Stimulated activated effector memory CD8-positive, alpha-beta T cell treated with anti-CD3 and anti-CD28 coated beads, Interleukin-12 subunit alpha, Interleukin-12 subunit beta, amount 100 ng/mL, for 72 hours (primary cell): Measurements from ENCODE around the gene CTSZ.
"Not testable (repeated sequence)": the region's sequence is repeated elsewhere in the genome, so short reads cannot be mapped to it uniquely, and the experiment has no call there.

Source experiments
- ATAC-seq: fragments of 150-1000 bp; cut with Tn5 transposase; 2 replicates; pipeline ENCODE4 v1.10.0; 2021
- DNase-seq, 2 donors: peaks; one replicate each; pipeline ENCODE4 v3.0.0; 2021 to 2022; ENCODE audit warnings: low spot score in 2 of 2
- H3K27ac Mint-ChIP-seq: one replicate; pipeline ENCODE4 v1.8.0; 2022; ENCODE audit warnings: mild to moderate bottlenecking, mixed read lengths
- H3K36me3 Mint-ChIP-seq: one replicate; pipeline ENCODE4 v1.8.0; 2022; ENCODE audit warnings: mild to moderate bottlenecking, mixed read lengths
- H3K4me1 Mint-ChIP-seq: one replicate; pipeline ENCODE4 v1.8.0; 2022; ENCODE audit warnings: mixed read lengths
- H3K4me3 Mint-ChIP-seq: one replicate; pipeline ENCODE4 v1.8.0; 2022; ENCODE audit warnings: mild to moderate bottlenecking, mixed read lengths
- H3K9me3 Mint-ChIP-seq: one replicate; pipeline ENCODE4 v1.8.0; 2022; ENCODE audit warnings: mixed read lengths

The CTSZ gene

DNA sequence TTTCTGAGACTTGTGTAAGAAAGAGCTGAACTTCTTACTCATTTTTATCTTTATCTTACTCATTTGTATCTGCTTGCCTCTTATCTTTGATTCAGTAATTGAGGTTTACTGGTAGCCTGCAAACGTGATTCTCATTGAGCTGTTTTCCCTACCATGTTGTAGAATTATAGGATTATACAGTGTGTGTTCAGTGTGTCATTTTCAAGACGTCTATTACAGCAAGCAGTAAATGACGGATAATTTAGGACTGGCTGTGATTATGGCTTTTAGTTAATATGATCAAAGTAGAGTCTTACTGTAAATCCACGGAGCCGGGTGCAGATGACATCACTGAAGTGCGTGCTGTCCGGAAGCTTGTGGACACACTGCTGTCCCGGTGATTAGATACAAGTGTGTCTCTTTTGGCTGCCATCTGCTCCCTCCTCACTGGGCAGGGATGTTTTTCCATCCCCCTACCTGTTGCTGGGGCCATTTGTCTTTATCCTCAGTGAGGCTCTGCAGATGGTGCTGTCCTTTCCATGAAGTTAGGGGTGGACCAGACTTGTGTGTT is 20.0 kb downstream of the CTSZ start:
- peaks cover 47% of the 10 kb centered on the region for H3K4me1 Mint-ChIP-seq
- peak; percentile 61 for ATAC-seq
- peak overlapping the region; percentile 1 for H3K4me3 Mint-ChIP-seq
- peaks cover 96% of the 10 kb centered on the region for H3K36me3 Mint-ChIP-seq
- DNase-seq, result no peak
- H3K9me3 Mint-ChIP-seq, result no peaks in the 10 kb centered on the region
- H3K27ac Mint-ChIP-seq, result peak overlapping the region; percentile 16

DNA sequence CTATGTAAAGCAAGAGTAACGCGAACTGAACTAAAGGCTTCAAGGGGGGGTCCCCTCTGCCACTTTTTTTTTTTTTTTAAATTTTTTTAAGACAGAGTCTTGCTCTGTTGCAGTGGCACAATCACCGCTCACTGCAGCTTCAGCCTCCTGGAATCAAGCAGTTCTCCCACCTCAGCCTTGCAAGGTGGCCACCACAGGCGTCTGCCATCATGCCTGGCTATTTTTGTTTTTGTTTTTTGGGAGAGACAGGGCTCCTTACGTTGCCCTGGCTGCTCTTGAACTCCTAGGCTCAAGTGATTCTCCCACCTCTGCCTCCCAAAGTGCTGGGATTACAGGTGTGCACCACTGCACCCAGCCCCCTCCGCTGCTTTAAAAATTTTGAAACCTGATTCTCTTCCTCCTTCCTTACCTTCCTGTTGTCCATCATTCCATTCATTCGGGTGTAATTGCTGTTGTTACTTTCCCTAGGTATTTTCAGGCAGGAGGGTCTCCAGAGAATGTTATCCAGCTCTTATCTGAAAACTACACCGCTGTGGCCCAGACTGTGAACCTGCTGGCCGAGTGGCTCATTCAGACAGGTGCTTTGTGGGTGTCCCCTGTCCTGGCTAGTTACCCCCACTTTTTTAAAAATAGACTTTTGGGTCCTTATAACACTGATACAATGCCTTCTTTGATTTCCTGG is 20.6 kb downstream of the CTSZ start:
- H3K9me3 Mint-ChIP-seq, result no peaks in the 10 kb centered on the region
- ATAC-seq (no peak), DNase-seq (no peak)
- peak overlapping the region; percentile 1 for H3K4me3 Mint-ChIP-seq
- peaks cover 94% of the 10 kb centered on the region for H3K36me3 Mint-ChIP-seq
- H3K27ac Mint-ChIP-seq, result peak overlapping the region; percentile 16
- H3K4me1 Mint-ChIP-seq, result peaks cover 48% of the 10 kb centered on the region

DNA sequence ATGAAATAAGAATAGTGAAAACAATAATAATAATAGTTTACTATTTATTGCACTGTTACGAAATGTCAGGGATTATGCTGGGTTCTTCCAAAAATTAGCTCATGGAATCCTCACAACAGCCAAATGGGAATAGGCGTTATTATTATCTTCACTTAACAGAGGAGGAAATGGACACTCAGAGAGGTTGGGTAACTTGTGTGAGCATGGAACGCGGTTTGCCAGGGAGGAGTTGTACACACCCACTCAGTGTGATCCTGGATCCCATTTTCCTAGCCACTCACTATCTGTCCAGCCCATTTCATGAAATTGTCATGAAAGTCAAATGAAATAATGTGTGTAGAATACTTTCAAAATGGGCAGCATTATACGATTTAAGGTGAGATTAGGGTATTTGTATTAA is 21.4 kb downstream of the CTSZ start:
- ATAC-seq, result no peak
- Mint-ChIP-seq H3K36me3 (peaks cover 86% of the 10 kb centered on the region), H3K4me3 (no peak overlapping the region), H3K9me3 (no peaks in the 10 kb centered on the region), H3K4me1 (peaks cover 48% of the 10 kb centered on the region), H3K27ac (peak overlapping the region; percentile 16)
- no peak for DNase-seq

DNA sequence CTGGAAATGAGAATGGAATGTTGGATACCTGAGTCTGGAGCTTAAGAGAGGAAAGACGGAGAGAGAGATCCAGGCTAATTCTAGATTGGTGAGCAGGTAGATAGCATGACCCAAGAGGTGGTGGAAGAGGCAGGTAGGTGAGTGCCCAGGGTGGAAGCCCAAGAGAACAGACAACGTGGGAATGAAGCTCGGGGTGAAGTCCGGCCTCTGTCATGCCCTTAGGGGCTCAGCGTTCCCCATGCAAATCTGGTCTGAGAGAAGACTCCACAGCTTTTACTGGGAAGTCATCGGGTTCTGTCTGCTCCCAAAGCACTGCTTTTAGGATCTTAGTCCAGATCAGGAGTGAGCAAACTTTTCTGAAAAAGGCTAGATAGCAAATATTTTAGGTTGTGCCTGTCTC is 22.4 kb downstream of the CTSZ start:
- Mint-ChIP-seq H3K27ac (peak overlapping the region; percentile 45), H3K36me3 (peaks cover 76% of the 10 kb centered on the region), H3K9me3 (no peaks in the 10 kb centered on the region), H3K4me1 (peaks cover 48% of the 10 kb centered on the region), H3K4me3 (peak overlapping the region; percentile 69)
- no peak for DNase-seq
- ATAC-seq, result no peak

DNA sequence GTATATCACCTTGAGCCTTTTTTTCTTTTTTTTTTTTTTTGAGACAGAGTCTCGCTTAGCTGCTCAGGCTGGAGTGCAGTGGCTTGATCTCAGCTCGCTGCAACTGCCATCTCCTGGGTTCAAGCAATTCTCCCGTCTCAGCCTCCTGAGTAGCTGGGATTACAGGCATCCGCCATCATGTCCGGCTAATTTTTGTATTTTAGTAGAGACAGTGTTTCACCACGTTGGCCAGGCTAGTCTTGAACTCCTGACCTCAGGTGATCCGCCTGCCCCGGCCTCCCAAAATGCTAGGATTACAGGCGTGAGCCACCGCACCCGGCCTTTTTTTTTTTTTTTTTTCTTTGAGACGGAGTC is 24.0 kb downstream of the CTSZ start:
- Mint-ChIP-seq H3K27ac (peak overlapping the region; percentile 75), H3K4me1 (peaks cover 47% of the 10 kb centered on the region), H3K4me3 (peak overlapping the region; percentile 69), H3K36me3 (peaks cover 60% of the 10 kb centered on the region)
- not testable (repeated sequence) for H3K9me3 Mint-ChIP-seq, ATAC-seq, DNase-seq

DNA sequence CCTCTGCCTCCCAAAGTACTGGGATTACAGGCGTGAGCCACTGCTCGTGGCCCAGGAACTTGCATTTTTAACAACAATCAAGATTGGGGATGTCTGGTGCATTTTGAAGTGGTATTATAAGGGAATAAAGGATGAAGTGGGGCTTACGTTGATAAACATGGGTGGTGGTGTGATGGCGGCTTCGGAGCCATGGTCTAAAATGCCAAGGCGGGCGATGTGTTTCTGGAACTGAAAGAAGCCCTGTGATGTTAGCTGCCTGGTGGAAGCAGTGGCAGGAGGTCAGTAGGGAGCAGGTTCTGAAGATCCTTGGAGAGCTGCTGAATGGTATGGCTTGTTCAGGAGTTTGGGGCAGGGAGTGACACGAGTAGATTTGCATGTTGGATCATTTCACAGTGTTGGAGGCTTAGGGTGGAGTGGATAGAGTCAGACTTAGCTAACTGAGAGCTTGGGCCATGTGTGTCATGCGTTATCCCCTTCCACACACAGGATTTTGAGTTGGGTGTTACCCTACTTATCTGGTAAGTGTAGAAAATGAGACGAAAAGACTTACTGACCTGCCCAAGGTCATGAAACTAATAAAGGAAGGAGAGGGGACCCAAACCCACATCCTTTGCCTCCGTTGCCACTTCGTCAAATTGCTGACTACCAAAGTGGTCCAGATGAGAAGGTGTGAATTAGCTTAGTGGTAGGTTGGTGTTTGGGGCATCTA is 24.5 kb downstream of the CTSZ start:
- H3K27ac Mint-ChIP-seq, result peak overlapping the region; percentile 75

DNA sequence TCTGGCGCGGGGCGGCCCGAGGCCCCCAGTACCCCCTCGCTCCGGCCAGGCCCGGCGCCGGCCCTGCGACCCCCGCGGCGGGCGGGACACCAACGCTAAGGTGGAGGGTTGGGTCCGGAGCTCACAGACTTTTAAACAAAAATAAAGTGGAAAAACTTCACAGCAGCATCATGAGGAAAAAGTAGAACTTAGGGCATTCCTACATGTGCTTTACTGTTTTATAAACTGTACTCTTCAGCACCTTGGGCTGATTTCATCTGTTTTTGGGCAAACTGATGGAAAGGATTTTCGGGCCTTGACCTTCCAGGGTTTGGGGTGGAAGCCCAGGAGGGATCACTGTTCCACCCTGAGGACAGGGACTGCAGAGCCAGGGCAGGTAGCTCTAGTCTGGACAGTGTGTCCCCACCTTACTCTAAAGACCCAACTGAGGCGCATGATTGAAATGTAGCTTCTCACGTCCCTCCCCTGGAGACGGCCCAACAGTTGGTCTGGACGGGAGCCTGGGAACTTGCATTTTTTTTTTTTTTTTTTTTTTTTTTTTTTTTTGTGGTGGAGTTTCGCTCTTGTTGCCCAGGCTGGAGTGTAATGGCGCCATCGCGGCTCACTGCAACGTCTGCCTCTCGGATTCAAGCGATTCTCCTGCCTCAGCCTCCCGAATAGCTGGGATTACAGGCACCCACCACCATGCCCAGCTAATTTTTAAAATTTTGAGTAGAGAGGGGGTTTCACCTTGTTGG is 25.3 kb downstream of the CTSZ start:
- Mint-ChIP-seq H3K4me3 (peak overlapping the region; percentile 69), H3K36me3 (peaks cover 47% of the 10 kb centered on the region), H3K9me3 (no peaks in the 10 kb centered on the region), H3K4me1 (peaks cover 37% of the 10 kb centered on the region), H3K27ac (peak overlapping the region; percentile 75)
- peak in 1 of 2 donors; percentile 64 for DNase-seq
- peak; percentile 4 for ATAC-seq

More for the DNA sequence above, 24.5 kb downstream of the CTSZ start:
- ATAC-seq (peak; percentile 48), DNase-seq (peak in 1 of 2 donors; percentile 65)
- Mint-ChIP-seq H3K9me3 (no peaks in the 10 kb centered on the region), H3K4me3 (peak overlapping the region; percentile 69), H3K4me1 (peaks cover 42% of the 10 kb centered on the region), H3K36me3 (peaks cover 55% of the 10 kb centered on the region)

DNA sequence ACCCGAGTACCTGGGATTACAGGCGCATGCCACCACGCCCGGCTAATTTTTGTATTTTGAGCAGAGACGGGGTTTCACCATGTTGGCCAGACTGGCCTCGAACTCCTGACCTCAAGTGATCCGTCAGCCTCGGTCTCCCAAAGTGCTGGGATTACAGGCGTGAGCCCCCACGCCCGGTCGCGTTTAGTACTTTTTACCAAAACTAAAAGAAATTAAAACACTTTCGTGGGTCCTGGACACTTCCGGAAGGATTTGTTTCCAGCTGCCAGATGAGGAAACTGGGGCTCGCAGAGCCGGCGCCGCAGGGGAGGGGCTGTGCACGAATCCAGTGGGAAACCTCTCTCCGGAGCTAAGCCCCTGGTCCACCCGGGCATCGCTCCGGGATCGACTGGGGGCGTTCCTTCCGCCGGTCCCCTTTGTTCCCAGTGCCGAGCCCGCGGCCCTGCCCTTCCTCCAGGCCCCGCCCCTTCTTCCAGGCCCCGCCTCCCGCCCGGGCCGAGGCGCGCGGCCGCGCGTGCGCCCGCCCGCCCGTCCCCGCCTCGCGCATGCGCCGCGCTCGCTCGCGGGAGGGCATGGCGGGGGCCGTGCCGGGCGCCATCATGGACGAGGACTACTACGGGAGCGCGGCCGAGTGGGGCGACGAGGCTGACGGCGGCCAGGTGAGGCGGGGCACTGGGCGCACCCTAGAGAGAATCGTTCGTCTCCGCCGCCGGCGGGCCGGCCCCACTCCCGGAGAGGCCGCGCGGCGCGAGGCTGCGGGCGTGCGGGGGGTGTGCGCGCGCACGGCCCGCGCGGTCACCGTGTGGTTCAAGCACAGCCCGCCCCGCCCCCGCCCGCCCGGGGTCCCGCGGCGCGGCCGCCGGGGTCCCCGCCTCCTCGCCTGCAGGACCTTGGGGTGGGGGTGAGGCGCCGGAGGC is 26.1 kb downstream of the CTSZ start, which contains the start of gene NELFCD:
Gene NELFCD (plus strand): TSS at position 546 of the 917 bp plus-strand sequence. CDS start 54 bp downstream, at position 600.
- peaks cover 39% of the 10 kb centered on the region for H3K36me3 Mint-ChIP-seq
- H3K4me3 Mint-ChIP-seq, result peak within 1 kb of the TSS; percentile 69
- H3K4me1 Mint-ChIP-seq, result peaks cover 30% of the 10 kb centered on the region
- H3K9me3 Mint-ChIP-seq, result no peaks in the 10 kb centered on the region
- peak; percentile 86 to 93 for DNase-seq
- peak within 1 kb of the TSS; percentile 75 for H3K27ac Mint-ChIP-seq
- ATAC-seq, result peak; percentile 87

DNA sequence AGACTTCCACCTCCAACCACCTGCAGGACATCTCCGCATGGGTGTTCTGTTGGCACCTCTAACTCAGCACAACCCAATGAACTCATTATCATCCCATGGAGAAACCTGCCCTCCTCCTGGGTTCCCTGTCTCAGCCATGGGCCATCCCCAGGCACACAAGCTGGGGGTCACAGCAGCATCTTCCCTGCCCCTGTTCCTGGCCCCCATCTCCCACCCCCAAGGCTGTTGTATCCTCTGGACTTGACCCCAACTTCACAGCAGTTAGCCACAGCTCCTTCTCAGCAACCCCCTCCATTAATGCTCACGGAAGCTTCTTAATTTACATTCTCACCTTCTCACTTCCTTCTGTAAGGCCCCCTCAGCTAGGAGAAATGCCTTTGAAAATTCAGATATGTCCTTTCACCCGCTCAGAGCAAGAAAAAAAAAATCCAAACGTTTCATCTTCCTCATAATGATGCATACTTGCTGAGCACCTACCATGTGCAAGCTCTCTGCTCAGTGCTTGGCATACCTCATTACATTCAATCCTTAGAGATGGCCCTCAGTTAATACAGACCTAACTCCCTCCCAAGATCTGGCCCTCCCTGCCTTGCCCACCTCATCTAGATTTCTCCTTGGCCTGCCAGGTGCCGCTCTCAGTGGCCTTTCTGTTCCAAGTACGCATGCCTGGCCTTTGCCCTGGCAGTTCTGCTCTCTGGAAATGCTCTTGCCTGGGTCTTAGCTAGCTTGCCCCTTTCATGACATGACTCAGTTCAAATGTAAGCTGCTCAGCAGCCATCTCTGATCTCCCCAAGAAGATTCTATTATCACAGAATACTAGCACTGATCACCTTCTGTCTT is 28.5 kb downstream of the CTSZ start:
- Mint-ChIP-seq H3K36me3 (peaks cover 17% of the 10 kb centered on the region), H3K4me3 (no peak overlapping the region), H3K27ac (peak overlapping the region; percentile 6), H3K4me1 (peaks cover 12% of the 10 kb centered on the region), H3K9me3 (peaks cover 2% of the 10 kb centered on the region)
- ATAC-seq (no peak), DNase-seq (no peak)

DNA sequence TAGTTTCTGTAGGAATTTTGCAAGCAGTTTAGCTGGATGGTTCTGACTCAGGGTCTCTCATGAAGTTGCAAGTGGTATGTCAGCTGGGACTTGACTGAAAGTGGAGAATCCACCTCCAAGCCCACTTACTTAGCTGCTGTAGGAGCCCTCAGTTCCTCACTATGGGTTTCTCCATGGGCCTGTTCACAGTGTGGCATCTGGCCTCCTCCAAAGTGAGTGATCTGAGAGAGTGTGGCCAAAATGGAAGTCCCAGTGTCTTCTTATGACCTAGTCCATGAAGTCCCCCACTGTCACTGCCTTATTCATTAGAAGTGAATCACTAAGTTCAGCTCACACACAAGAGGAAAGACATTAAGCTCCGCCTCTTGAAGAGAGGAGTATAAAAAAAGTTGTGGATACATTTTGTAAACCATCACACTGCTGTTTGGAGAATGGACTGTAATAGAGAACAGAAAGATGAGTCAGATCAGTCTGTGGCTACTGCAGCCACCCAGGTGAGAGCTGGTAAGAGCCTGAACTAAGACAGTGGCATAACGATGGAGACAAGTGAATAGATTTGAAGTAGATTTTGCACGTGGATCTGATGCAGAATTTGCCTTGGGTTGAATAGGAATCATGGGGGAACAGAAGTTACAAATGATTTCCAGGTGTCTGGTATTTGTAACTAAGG is 30.9 kb downstream of the CTSZ start:
- no peak overlapping the region for H3K27ac Mint-ChIP-seq
- H3K9me3 Mint-ChIP-seq, result peaks cover 2% of the 10 kb centered on the region
- DNase-seq, result peak in 1 of 2 donors; percentile 48
- no peaks in the 10 kb centered on the region for H3K36me3 Mint-ChIP-seq
- no peaks in the 10 kb centered on the region for H3K4me1 Mint-ChIP-seq
- peak; percentile 52 for ATAC-seq
- H3K4me3 Mint-ChIP-seq, result no peak overlapping the region

DNA sequence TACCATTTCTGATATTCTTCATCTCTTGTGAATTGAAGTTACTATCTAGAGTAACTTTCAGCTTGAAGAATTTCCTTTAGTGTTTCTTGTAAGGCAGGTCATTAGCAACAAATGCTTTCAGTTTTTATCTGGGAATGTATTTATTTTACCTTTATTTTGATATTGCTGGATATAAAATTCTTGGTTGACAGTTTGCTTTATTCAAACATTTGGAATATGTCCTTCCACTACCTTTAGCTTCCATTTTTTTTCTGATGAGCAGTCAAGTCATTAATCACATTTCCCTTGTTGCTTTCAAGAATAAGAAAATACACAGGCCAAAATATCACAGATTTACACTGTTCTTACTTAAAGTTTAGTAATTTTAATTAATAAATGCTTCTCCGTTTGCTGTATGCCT is 31.7 kb downstream of the CTSZ start:
- no peak for ATAC-seq
- no peaks in the 10 kb centered on the region for H3K4me1 Mint-ChIP-seq
- no peak overlapping the region for H3K4me3 Mint-ChIP-seq
- H3K27ac Mint-ChIP-seq, result no peak overlapping the region
- DNase-seq, result no peak
- peaks cover 2% of the 10 kb centered on the region for H3K9me3 Mint-ChIP-seq
- H3K36me3 Mint-ChIP-seq, result no peaks in the 10 kb centered on the region

DNA sequence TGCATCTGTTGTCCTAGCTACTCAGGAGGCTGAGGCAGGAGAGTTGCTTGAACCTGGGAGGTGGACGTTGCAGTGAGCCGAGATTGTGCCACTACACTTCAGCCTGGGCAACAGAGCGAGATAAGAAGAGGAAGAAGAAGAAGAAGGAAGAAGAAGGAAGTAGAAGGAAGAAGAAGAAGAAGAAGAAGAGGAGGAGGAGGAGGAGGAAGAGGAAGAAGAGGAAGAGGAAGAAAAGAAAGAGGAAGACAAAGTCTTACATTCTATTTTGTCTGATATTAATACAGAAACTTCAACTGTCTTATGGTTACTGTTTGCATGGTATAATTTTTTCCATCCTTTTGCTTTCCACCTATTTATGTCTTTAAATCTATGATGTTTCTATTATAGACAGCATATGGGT is 33.2 kb downstream of the CTSZ start:
- H3K4me1 Mint-ChIP-seq, result no peaks in the 10 kb centered on the region
- no peak for DNase-seq
- H3K27ac Mint-ChIP-seq, result no peak overlapping the region
- H3K9me3 Mint-ChIP-seq, result peaks cover 2% of the 10 kb centered on the region
- no peaks in the 10 kb centered on the region for H3K36me3 Mint-ChIP-seq
- ATAC-seq, result no peak
- H3K4me3 Mint-ChIP-seq, result no peak overlapping the region

DNA sequence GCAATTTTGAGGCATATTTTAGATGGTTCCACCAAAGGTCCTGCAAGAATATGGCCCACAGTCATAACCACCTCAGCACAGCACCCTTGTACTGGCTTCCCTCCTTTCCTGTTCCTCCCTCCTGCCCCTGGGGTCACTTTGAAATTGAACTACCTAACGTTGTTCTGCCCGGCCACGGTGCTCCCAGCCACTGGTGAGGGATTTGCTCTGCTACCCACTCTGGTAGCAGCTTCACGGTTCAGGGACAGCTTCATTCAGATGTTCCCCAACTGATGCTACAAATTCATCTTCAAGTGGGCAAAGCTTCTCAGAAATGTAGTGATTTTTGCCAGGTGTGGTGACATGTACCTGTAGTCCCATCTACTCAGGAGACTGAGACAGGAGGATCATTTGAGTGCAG is 33.9 kb downstream of the CTSZ start:
- no peak overlapping the region for H3K4me3 Mint-ChIP-seq
- H3K36me3 Mint-ChIP-seq, result no peaks in the 10 kb centered on the region
- H3K4me1 Mint-ChIP-seq, result no peaks in the 10 kb centered on the region
- ATAC-seq, result no peak
- no peak overlapping the region for H3K27ac Mint-ChIP-seq
- peaks cover 2% of the 10 kb centered on the region for H3K9me3 Mint-ChIP-seq
- DNase-seq, result peak in 1 of 2 donors; percentile 35
